Neural progenitor cell (in vitro differentiated cells): Measurements from ENCODE around the gene XYLT1.

ENCODE experiments used
- EZH2 ChIP-seq: fragments of 200-600 bp; sonication (generic); IDR thresholded peaks from 2 replicates; pipeline ENCODE4 v1.6.1; 2017; ENCODE audit warnings: antibody characterized with exemption, mild to moderate bottlenecking, moderate library complexity
- TF ChIP-seq, protein P1 (sequence below): fragments of 200-600 bp; sonication (generic); IDR thresholded peaks from 2 replicates; pipeline ENCODE4 v1.5.1; 2017; ENCODE audit warnings: antibody characterized with exemption, mild to moderate bottlenecking

- TF ChIP-seq, protein P1, sequence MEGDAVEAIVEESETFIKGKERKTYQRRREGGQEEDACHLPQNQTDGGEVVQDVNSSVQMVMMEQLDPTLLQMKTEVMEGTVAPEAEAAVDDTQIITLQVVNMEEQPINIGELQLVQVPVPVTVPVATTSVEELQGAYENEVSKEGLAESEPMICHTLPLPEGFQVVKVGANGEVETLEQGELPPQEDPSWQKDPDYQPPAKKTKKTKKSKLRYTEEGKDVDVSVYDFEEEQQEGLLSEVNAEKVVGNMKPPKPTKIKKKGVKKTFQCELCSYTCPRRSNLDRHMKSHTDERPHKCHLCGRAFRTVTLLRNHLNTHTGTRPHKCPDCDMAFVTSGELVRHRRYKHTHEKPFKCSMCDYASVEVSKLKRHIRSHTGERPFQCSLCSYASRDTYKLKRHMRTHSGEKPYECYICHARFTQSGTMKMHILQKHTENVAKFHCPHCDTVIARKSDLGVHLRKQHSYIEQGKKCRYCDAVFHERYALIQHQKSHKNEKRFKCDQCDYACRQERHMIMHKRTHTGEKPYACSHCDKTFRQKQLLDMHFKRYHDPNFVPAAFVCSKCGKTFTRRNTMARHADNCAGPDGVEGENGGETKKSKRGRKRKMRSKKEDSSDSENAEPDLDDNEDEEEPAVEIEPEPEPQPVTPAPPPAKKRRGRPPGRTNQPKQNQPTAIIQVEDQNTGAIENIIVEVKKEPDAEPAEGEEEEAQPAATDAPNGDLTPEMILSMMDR: no peak
- no peak for TF ChIP-seq EZH2
Measured at GRCh38 chr16:17135439-17135838, 335.3 kb downstream of the XYLT1 start.
